GM12892 (cell line): ENCODE results near the gene KCNMA1.

Source experiments
- POLR2A ChIP-seq: IDR thresholded peaks from 2 replicates; pipeline ENCODE4 v1.6.1; 2011; ENCODE audit warnings: low read depth, low read length, control low read depth
- POLR2AphosphoS5 ChIP-seq: IDR thresholded peaks from 2 replicates; pipeline ENCODE4 v1.6.1; 2011; ENCODE audit warnings: low read depth, low read length, control low read depth
- TAF1 ChIP-seq: IDR thresholded peaks from 2 replicates; pipeline ENCODE4 v1.6.1; 2011; ENCODE audit warnings: low read depth, mild to moderate bottlenecking, control low read depth, low read length, borderline replicate concordance

DNA sequence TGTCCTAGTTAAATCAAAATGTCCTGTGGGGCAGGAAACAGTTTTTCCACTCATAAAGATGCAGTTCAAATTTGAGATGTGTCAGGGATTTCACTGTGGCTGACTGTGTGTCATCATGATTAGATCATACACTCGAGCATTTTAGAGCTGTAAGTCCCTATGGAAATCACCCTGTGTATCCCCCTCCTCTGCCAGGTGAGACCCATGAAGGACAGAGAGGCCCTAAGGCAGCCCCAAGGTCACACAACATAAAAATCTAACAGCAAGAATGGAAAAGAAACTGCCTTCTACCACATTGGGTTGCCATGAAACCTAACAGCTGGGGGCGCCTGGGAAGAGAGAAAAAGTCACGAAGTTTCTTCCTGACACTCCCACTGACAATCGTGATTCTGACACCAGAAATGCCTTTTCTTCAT, 135.8 kb downstream of the KCNMA1 start:
- no peak for TF ChIP-seq POLR2AphosphoS5
- no peak for TF ChIP-seq POLR2A
- no peak for TF ChIP-seq TAF1
